Osteoblast (primary cell): ENCODE measurements around the gene SLC16A5. TPM values are rescaled to one million over a fixed set of nuclear protein-coding genes. Genes with fewer than 3 reads are reported as not detected.

ENCODE experiments used
- DNase-seq: peaks from one replicate; pipeline ENCODE4 v3.0.0; 2011; ENCODE audit warnings: low spot score, mixed read lengths; ENCODE audit not compliant: insufficient read length; ENCODE audit errors: missing footprints
- H2AFZ ChIP-seq: 2 replicates; pipeline ENCODE4 v1.6.0; 2011; ENCODE audit warnings: mild to moderate bottlenecking, low read length
- H3K27ac ChIP-seq: 2 replicates; pipeline ENCODE4 v1.5.1; 2011; ENCODE audit warnings: mild to moderate bottlenecking, low read depth, low read length, moderate library complexity
- H3K27me3 ChIP-seq: 2 replicates; pipeline ENCODE4 v1.6.0; 2012; ENCODE audit warnings: mild to moderate bottlenecking, control low read depth, inconsistent platforms, low read length, moderate library complexity; ENCODE audit not compliant: insufficient read depth
- H3K36me3 ChIP-seq: 2 replicates; pipeline ENCODE4 v1.5.1; 2011; ENCODE audit warnings: mild to moderate bottlenecking, low read length, control low read depth, moderate library complexity; ENCODE audit not compliant: insufficient read depth
- H3K4me1 ChIP-seq: 2 replicates; pipeline ENCODE4 v1.5.1; 2011; ENCODE audit warnings: mild to moderate bottlenecking, low read length, control low read depth, moderate library complexity; ENCODE audit not compliant: insufficient read depth
- H3K4me2 ChIP-seq: 2 replicates; pipeline ENCODE4 v1.6.0; 2011; ENCODE audit warnings: mild to moderate bottlenecking, low read length; ENCODE audit not compliant: insufficient read depth
- H3K4me3 ChIP-seq: fragments of 200-600 bp; sonication (generic); 3 replicates; pipeline ENCODE4 v1.5.1; 2012; ENCODE audit warnings: mild to moderate bottlenecking, low read length, inconsistent platforms; ENCODE audit not compliant: insufficient read depth
- H3K79me2 ChIP-seq: 2 replicates; pipeline ENCODE4 v1.6.0; 2012; ENCODE audit warnings: mild to moderate bottlenecking, low read length, control low read depth, inconsistent platforms; ENCODE audit not compliant: insufficient read depth
- H3K9me3 ChIP-seq: 2 replicates; pipeline ENCODE4 v1.5.1; 2011; ENCODE audit warnings: low read depth, low read length, control low read depth
- H4K20me1 ChIP-seq: 2 replicates; pipeline ENCODE4 v1.6.0; 2012; ENCODE audit warnings: mild to moderate bottlenecking, low read length, control low read depth; ENCODE audit not compliant: insufficient read depth
- CTCF ChIP-seq: IDR thresholded peaks from 2 replicates; pipeline ENCODE4 v1.5.1; 2011; ENCODE audit warnings: mild to moderate bottlenecking, low read depth, low read length, moderate library complexity; ENCODE audit errors: extremely low read depth
- total RNA-seq: library from RNA; depleted of rRNA; stranded (reverse); fragments of >200 nt; gene quantifications from 2 replicates; pipeline ENCODE4 v1.2.3, GENCODE V29; 2012

Gene SLC16A5
- total RNA-seq, 1 donor = 16.3 TPM

- H3K79me2 ChIP-seq = peaks cover 10% of the 10 kb centered on the region
- H3K36me3 ChIP-seq = no peaks in the 10 kb centered on the region
- no peaks in the 10 kb centered on the region for H3K27me3 ChIP-seq
- H3K4me1 ChIP-seq = peaks cover 6% of the 10 kb centered on the region
- no peaks in the 10 kb centered on the region for H3K9me3 ChIP-seq
- no peak overlapping the region for H2AFZ ChIP-seq
- TF ChIP-seq CTCF = no peak
- H3K4me3 ChIP-seq = no peak overlapping the region
- no peaks in the 10 kb centered on the region for H4K20me1 ChIP-seq
- H3K27ac ChIP-seq = no peak overlapping the region
- DNase-seq = no peak
- no peak overlapping the region for H3K4me2 ChIP-seq
Observed at GRCh38 chr17:75118307-75118706, 30.6 kb downstream of the SLC16A5 start.

GRCh38 chr17:75124041-75124818 is 36.5 kb downstream of the SLC16A5 start:
- Histone ChIP-seq H2AFZ (no peak overlapping the region), H3K4me3 (no peak overlapping the region), H3K4me1 (no peaks in the 10 kb centered on the region), H3K27ac (no peak overlapping the region), H3K9me3 (no peaks in the 10 kb centered on the region), H4K20me1 (no peaks in the 10 kb centered on the region), H3K36me3 (peaks cover 5% of the 10 kb centered on the region), H3K27me3 (no peaks in the 10 kb centered on the region), H3K79me2 (no peaks in the 10 kb centered on the region), H3K4me2 (no peak overlapping the region)
- DNase-seq = peak; percentile 90
- TF ChIP-seq CTCF = no peak

- no peaks in the 10 kb centered on the region for H3K9me3 ChIP-seq
- no peaks in the 10 kb centered on the region for H3K79me2 ChIP-seq
- peak; percentile 31 for DNase-seq
- no peak for TF ChIP-seq CTCF
- no peak overlapping the region for H2AFZ ChIP-seq
- no peaks in the 10 kb centered on the region for H4K20me1 ChIP-seq
- H3K4me2 ChIP-seq = no peak overlapping the region
- H3K4me3 ChIP-seq = no peak overlapping the region
- peaks cover 8% of the 10 kb centered on the region for H3K36me3 ChIP-seq
- no peak overlapping the region for H3K27ac ChIP-seq
- no peaks in the 10 kb centered on the region for H3K27me3 ChIP-seq
- H3K4me1 ChIP-seq = no peaks in the 10 kb centered on the region
Observed at GRCh38 chr17:75124819-75125162, 37.0 kb downstream of the SLC16A5 start.

- Histone ChIP-seq H3K36me3 (peaks cover 11% of the 10 kb centered on the region), H3K4me2 (no peak overlapping the region), H3K4me3 (no peak overlapping the region), H3K79me2 (no peaks in the 10 kb centered on the region), H3K27ac (no peak overlapping the region), H2AFZ (no peak overlapping the region), H3K4me1 (peaks cover 7% of the 10 kb centered on the region), H3K9me3 (no peaks in the 10 kb centered on the region), H3K27me3 (no peaks in the 10 kb centered on the region), H4K20me1 (peaks cover 4% of the 10 kb centered on the region)
- TF ChIP-seq CTCF = no peak
- DNase-seq = peak; percentile 57
Observed at GRCh38 chr17:75125984-75126383, 38.2 kb downstream of the SLC16A5 start.
